IPS DF 4.7 (cell line): Measurements from ENCODE around the gene GPR39.

Experiments
- DNase-seq: peaks from one replicate; pipeline ENCODE4 v3.0.0-alpha.2; 2013; ENCODE audit warnings: low spot score; ENCODE audit errors: extremely low read depth

Gene GPR39

DNA sequence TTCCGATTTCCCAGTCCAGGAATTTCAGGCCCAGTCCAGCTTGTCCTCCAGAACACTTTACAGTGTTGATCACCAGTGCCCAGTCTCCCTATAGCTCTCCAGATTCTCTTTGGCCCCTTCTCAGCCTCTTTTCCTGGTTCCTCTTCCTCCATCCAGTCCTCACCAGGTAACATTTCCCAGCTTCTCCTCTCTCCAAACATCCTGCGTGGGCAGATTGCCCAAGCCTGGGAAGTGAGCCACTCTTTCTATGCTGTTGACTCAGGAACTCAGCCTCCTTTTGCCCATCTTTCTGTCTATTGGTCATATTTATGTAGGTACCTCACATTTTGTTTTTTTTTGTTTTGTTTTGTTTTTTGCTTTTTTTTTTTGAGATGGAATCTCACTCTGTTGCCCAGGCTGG, 144.0 kb downstream of the GPR39 start:
- DNase-seq = no peak

DNA sequence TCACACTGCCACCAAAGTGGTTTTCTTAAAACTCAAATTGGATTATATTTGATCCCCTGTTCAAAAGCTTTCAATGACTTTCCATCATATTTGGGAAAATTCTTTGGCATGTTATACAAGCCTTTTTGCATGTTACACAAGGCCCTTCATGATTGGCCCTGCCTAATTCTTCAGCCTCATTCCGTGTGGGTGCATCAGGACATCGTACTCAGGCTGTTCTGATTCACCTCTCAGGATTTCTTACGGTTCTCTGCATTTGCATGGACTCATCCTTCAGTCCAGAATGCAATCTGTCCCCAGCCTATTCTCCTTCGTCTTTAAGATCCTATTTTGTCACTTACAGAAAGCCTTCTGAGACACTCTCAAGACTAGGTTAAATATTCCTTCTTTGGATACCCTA, 145.6 kb downstream of the GPR39 start:
- DNase-seq = no peak

- DNase-seq = no peak
Measured at GRCh38 chr2:132564065-132564464, 147.5 kb downstream of the GPR39 start.

DNA sequence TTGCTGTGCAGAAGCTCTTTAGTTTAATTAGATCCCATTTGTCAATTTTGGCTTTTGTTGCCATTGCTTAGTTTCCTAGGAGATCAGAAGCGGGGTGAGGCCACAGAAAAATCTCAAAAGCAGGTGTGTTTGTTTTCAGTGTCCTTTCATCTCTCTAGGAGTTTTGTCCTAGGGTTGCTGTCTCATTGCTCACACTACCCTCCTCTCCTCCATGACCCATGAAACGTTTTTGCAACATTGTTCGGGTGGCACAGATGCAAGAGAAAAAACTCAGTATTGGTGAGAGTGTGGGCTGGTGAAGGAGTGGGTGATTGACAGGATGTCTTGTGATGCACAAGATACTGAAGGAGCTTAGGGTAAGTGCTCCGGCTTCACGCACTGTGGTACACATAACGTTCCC, 149.8 kb downstream of the GPR39 start:
- no peak for DNase-seq

DNA sequence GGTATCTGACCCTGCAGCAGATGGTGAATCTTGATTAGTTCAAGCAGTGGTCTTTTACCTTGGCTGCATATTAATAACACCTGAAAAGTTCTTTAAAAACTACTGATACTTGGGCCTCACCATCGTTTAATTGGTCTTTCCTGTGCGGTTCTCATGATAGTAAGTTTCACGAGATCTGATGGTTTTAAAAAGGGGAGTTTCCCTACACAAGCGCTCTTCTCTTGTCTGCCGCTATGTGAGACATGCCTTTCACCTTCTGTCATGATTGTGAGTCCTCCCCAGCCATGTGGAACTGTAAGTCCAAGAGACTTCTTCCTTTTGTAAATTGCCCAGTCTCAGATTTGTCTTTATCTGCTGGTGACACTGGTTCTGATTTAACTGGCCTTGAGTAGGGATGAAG, 151.1 kb downstream of the GPR39 start:
- no peak for DNase-seq

- DNase-seq = no peak
Measured at GRCh38 chr2:132568656-132569055, 152.1 kb downstream of the GPR39 start.

DNA sequence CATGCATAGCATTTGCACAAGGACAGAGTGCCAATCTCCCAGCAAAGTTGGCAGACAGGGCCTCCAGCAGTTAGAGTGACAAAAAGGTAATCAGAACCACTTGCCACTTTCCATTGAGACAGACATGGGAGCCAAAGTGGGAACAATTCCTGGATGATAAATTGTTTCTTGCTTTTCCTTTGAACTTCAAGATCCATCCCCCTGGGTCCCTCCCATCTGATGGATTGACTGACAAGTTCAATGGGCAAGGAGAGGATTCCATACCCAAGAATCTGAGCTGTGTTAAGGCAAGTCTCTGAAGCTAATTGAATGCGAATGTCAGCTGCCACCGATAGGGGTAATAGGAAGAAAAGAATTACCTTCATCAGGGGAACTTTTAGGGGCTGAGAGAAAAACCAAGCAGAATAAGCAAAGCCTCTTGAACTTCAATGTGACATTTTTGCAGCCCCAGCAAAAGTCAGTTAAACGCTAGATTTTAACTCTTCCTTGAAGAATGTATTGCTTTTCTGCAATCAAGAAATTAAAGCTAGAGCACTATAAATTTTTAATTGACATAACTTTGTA, 156.9 kb downstream of the GPR39 start:
- no peak for DNase-seq

DNA sequence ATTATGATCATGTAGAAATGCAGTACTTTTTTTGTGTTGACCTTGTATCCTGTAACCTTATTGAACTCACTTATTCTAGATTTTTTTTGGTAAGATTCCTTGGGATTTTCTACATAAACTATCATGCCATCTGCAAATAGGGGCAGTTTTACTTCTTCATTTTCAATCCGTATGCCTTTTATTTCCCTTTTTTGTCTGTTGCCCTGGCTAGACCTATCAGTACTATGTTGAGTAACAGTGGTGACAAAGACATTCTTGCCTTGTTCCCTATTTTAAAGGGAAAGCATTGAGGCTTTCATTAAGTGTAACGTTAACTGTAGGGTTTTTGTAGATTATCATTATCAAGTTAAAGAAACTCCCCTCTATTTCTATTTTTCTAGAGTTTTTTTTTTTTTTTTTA, 161.1 kb downstream of the GPR39 start:
- DNase-seq = no peak

- DNase-seq = no peak
Measured at GRCh38 chr2:132581591-132581990, 165.0 kb downstream of the GPR39 start.

DNA sequence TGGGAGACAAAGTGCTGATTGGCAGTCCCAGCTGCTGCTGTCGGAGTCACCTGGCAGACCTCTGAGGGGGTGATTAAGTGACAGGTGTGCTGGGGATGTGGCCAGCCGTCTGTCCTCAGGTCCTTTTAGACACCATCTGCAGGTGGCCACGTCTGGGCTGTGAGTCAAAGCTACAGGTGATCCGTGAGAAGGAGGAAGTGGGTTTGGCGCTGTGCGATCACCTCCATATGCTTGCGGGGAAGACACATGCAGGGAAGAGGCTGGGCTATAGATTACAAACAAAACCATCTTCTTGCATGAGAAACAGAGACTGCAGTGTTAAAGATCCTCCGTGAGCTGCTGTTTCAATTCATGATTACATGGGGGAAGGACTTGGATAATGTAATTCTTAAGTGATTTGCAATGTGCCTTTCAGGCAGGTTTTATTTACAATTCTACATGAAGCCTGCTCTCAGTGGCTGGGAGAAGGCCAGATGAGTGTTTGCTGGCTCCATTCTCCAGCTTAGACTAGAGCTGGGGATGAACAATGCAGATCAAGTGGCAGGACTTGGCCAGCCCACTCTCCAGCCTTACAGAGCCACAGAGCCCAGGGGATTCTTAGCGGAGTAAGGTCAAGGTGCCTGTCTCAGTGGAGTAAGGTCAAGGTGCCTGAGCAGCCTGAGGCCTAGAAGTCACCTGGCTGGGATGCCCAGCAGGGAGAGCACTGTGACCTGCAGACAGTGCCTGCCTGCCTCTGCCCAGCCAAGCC, 165.6 kb downstream of the GPR39 start:
- no peak for DNase-seq

DNA sequence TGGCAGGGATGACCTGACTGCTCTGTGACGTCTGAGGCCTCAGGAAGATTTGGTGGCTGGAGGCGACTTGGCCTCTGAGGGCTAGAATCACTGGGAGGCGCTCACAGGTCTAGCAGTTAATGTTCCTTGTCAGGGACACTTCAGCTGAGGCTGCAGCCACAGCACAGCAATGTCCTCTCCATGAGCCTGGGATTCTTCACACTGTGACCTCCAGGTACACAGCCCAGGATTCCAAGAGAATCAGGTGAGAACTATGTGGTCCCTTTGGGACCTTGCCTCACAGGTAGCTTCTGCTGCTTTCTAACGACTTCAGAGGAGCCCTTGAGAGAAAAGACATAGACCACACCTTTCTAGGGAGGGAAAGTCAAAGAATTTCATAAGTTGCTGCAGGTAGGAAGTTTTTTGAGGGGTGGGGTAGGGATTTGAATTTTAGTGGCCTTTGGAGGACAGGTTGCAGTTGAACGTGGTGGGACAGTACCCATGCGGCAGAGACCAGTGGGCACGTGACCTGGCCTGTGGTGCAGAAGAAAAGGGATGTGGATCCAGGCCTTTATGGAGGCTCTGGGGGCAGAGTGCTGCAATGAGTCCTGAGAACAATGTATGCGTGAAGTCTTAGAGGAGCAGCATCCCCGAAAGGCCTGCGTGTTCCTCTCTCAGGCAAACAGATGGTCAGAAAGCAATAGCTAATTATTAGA, 167.2 kb downstream of the GPR39 start:
- DNase-seq = no peak

DNA sequence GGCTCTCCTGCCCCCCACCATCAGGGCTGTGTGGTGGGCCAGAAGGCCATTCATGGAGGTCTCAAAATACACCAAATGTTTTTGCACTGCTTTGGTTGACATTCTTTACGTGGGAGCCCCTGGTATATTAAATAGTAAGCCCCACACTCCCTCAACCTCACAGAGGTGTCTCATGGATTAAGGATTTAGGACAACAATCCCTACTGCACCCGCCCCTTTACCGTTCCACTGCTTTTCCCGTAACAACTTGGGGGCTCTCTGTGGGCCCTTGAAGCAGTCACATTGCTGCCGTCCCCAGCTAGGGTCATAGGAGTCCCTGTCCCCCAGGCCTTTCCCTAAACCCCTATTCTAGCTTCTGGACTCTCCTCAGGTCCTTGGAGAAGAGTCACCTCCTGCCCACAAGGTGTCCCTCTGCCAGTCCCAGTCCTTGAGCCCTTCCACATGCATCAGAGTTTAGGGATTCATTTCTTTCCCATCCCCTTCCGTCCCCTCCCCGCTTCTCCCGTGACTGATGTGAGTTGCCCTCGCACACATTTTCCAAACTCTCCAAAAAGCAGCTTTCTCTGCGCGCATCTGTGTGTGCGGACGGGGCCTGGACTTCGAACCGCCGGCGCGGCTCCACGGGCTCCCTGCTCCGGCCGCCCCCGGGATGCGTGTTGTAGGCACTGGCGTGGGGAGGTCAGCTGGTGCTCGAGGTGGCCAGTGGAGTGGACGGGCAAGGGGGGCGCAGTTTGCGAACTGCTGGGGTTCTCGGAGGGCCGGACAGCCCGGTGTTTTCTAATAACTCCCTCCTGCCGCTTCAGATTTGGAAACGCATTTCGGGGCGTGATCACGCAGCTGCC, 168.6 kb downstream of the GPR39 start:
- no peak for DNase-seq

GRCh38 chr2:132586101-132586511, 169.5 kb downstream of the GPR39 start:
- no peak for DNase-seq

- no peak for DNase-seq
Measured at GRCh38 chr2:132586835-132587234, 170.2 kb downstream of the GPR39 start.

- DNase-seq = no peak
Measured at GRCh38 chr2:132588576-132588975, 172.0 kb downstream of the GPR39 start.

GRCh38 chr2:132589111-132589830, 172.7 kb downstream of the GPR39 start:
- DNase-seq = no peak

- DNase-seq = no peak
Measured at GRCh38 chr2:132589966-132590365, 173.4 kb downstream of the GPR39 start.

GRCh38 chr2:132593171-132593570, 176.6 kb downstream of the GPR39 start:
- no peak for DNase-seq

DNA sequence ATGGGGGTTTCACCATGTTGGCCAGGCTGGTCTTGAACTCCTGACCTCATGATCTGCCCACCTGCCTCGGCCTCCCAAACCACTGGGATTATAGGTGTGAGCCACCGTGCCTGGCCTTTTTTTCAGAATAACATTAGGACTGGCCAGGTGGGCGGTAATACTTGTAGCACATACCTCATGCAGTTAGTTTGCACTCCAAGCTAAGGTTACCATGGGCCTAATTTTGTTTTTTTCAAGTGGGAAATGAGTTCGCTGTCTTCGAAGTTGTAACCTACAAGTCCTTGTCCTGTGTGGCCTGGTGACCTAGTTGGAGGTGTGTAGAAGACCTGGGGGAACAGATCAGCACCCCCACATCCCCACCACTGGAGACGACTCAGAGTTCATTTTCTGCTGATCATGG, 178.6 kb downstream of the GPR39 start:
- no peak for DNase-seq

GRCh38 chr2:132595693-132596092, 179.1 kb downstream of the GPR39 start:
- DNase-seq = no peak

DNA sequence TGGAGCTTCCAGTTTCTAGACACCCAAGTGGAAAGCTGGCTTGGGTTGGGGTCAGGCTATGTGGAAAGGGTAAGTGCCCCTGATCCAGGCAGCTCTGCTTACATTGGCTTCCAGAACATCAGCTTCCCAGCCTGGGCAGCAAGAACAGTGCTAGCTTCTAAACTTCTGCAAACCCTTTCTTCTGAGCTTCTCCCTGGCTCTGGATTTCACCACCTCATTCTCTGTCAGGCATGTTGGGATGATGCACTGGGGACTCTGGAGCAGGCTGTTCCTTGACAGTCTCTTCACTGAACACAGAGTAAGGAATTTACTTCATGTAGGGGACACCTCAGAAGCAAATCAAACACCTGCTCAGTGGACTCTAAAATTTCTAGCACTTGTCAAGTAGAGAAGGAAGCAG, 180.6 kb downstream of the GPR39 start:
- no peak for DNase-seq
